GM19351 (cell line): ENCODE results near the gene KCNK5.
A peak's percentile ranks its signal among the peaks of the same experiment; 100 is the strongest.

ENCODE experiments used
- ATAC-seq: cut with Tn5 transposase; IDR thresholded peaks from one replicate; pipeline ENCODE4 v1.9.1; 2021; ENCODE audit warnings: mild to moderate bottlenecking, moderate library complexity; ENCODE audit not compliant: unreplicated experiment

The KCNK5 gene

GRCh38 chr6:39243809-39244208 lies 14.5 kb upstream of the KCNK5 start:
- no peak for ATAC-seq

DNA sequence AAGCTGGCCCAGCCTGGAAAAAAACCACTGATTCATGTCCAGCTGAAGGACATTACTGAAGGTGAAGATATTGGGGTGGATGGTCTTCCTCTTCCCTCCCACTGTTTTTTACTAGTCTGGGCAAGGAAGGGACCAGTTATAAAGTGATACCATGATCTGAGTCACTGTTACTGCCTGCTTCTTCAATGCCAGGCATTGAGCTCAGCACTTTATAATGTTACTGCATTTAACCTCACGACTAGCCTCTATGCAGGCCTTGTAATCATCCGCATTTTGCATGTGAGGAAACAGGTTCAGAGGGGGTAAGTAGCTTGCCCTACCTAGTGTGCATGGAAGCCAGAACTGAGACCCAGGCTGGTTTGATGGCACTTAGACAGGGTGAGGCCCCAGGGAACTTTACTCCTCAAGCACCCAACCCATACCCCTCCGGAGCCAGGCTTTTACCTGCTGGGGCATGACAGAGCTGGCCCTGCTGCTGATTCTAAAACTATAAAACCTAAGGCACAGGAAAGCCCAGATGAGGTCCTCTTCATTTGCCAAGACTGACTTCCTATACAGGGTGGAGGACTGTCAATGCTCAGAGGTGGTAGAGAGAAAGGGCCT lies 11.0 kb upstream of the KCNK5 start:
- ATAC-seq = no peak

DNA sequence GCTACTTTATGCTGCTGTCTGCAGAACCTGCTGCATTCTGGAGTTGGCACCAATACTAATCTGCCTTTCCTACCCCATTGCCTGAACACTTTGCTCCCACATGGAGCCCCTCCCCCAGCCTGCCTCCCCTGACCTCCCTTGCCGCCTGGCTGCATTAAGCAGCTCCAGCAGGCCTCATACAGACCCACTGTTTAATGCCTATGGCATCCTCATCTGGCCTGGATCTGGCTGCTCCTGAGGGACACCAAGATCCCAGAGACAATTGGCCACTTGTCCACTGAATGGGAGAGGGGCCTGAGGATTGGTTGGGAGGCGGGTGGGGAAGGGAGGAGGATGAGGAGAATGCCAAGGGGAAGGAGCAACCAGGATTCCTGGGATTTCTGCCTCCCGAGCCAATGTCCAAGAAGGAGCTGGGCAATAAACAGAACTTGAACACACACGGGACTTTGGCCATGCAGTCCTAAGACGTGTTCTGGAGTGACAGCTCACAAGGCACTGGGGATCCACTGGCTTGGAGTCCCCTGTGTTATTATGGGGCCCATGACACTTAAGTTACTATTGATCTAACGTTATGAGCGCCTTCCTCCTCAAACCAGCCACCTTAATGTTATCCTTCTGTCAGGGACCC lies 10.4 kb upstream of the KCNK5 start:
- ATAC-seq = no peak

DNA sequence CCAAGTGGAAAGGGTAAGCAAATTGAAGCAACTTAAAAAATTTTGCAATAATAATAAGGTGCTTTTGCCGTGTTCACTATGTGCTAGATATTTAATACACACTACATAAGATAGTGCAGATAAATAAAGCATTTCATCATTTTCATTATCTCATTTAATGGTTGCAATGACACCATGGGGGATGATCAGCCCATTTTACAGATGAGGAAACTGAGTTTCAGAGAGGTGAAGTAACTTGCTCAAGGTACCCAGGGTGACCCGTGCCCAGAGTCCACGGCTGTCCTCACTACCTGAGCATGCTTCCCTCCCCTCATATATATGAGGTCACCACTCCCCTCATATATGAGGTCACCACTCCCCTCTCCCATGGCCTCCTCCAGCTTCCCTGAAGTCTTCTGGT lies 7.5 kb upstream of the KCNK5 start:
- ATAC-seq = no peak

DNA sequence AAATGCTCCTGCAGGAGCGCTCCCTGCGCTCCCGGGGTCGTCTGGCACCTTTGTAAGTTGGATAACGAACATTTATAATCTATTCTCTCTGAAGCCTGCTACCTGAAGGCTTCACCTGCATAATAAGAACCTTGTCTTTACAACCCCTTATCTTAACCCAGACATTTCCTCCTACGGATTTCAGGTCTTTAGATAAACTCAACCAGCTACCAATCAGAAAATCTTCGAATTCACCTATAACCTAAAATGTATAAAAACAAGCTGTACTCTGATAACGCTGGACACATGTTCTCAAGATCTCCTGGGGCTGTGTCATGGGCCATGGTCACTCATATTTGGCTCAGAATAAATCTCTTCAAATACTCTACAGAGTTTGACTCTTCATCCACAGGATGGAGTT lies 4.1 kb upstream of the KCNK5 start:
- ATAC-seq = no peak

- no peak for ATAC-seq
Observed at GRCh38 chr6:39231521-39232243, 2.4 kb upstream of the KCNK5 start.

DNA sequence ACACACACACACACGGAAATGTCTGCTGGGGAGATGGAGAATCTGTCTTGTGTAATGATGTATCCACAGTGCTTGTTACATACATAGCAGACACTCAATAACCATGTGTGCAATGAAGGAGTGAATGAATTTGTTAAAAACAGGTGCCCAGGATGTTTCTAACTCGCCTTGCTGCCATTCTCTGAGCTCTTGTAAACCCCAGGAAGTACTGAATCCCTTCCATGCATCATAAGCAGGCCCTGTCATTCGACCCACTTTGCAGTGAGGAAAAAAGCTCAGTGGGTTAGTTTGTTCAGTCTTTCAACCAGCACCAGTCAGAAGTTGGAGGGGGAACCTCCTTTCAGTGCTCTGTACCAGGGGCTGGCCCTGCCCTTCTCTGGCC lies 1.4 kb upstream of the KCNK5 start:
- ATAC-seq = no peak

- ATAC-seq = no peak
Observed at GRCh38 chr6:39228111-39228971, 934 bp downstream of the KCNK5 start.

- ATAC-seq = no peak
Observed at GRCh38 chr6:39227476-39227875, 1.8 kb downstream of the KCNK5 start.

DNA sequence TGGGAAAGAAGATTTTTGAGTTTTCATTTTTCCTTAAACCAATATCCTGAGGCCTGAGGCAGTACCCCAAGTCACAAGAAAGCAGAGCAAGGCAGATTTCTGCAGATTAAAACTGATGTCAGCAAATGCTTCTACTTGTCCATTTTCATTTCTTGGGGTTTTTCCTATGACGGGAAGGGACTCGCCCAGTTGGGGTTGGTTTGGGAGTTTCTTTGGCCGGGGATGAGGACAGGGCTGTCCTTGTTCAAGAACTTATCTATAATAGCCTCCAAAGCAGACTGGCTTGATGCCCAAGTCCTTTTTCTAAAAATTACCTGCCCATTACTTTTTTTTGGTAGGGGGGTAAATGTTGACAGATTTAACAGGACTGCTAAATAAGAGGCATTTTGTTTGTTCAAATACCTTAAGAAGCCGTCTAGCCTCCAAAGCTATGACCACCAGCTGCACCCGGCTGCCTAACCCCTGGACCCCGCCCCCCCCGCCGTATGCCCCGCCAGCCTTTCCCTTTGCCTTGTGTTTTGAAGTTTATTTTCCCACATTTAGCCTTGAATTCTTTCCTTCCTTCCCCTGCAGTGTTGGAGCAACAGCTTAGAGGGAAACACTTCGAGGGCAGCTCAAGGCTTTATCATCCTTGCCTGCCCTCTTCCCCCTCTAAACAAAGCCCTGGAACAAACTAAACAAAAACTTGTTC lies 2.5 kb downstream of the KCNK5 start:
- ATAC-seq = no peak

DNA sequence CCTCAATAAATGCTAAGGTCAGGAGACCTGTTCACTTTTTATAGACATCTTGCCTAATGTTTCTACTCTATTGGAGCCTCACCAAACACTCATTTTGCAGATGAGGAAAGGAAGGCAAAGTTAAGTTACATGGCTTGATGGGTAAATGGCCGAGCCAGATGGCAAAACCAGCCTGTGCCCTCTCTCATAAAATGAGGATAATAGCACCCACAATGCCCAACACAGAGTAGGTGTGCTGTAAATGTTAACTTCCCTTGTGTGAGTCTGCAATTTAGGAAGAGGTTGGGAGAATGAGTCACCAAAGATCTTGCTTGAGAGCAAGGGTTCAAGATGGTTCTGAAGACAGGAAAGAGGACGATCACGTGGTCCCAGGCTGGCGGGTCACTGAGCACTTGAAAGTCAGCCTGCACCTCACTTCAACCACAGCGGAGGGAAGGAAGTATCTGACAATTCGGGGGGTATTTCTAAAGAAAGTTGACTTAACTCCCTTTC lies 3.3 kb downstream of the KCNK5 start:
- no peak for ATAC-seq

- no peak for ATAC-seq
Observed at GRCh38 chr6:39225543-39225942, 3.7 kb downstream of the KCNK5 start.

DNA sequence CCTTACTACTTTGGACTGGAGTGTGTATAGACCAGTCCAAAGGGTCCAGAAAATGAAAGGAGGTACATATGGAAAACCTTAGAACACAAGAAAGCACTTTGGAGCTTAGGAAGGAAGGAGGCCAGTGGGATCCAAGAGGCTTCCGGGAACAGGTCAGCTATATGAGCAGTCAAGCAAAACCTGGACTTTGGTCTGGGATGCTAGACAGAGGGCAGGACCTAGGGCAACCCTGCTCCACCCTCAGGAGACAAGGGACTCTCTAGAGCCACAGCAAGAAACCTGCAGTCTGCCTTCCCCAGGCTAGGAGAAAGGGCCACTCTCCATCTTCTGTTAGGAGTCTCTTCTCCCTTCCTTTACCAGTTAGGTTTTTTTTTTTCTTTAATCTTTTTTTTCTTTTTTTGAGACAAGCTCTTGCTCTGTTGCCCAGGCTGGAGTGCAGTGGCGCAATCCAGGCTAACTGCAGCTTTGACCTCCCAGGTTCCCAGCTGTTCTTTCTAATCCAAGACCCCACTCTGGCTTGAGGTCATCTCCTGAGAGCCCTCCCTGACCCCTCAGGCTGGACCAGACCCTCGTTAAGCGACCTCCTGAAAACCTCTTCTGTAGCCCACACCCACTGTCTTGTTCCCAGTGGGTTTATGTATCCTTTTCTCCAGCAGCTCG lies 4.6 kb downstream of the KCNK5 start:
- no peak for ATAC-seq

- no peak for ATAC-seq
Observed at GRCh38 chr6:39224011-39224410, 5.3 kb downstream of the KCNK5 start.

- no peak for ATAC-seq
Observed at GRCh38 chr6:39223555-39223954, 5.7 kb downstream of the KCNK5 start.

- no peak for ATAC-seq
Observed at GRCh38 chr6:39223061-39223460, 6.2 kb downstream of the KCNK5 start.

DNA sequence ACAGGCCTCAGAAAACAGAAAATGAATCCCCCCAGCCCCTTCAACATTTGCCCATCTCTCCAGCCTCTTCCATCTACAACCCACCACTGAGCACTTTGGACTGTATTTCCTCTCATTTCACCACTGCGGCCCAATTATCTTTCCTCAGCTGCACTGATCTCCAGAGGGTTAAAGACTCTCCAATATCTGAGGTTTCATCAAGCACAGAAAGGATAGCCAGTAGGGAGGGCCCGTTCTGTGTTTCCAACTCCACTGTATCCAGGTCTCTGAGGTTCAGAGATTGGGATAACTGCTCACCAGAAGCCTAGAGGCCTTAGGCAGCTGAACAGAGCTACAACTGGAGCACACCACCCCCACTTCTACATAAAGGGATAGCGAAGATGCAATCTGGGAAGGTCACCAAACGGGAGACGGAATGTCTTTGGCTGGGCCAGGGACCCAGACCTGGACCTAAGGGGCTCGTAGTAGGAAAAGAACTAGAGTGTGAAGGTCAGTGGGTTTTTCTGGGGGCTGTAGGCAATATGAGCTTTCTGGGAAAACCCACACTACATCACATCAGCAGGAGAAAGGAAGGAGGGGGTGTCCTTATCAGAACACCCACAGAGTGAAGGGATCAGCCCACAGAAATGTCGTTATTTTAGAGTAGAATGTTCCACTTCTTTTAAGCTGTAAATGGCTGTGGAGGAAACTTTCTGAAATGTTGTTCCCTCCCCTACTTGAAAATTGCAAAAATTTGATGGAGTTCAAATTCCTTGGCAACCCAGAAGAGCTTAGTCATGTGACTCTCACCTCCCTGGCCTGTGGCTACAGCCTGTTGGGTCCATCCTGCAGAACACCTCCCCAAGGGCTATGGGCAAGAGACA lies 7.3 kb downstream of the KCNK5 start:
- no peak for ATAC-seq

GRCh38 chr6:39221115-39221514 lies 8.2 kb downstream of the KCNK5 start:
- no peak for ATAC-seq

DNA sequence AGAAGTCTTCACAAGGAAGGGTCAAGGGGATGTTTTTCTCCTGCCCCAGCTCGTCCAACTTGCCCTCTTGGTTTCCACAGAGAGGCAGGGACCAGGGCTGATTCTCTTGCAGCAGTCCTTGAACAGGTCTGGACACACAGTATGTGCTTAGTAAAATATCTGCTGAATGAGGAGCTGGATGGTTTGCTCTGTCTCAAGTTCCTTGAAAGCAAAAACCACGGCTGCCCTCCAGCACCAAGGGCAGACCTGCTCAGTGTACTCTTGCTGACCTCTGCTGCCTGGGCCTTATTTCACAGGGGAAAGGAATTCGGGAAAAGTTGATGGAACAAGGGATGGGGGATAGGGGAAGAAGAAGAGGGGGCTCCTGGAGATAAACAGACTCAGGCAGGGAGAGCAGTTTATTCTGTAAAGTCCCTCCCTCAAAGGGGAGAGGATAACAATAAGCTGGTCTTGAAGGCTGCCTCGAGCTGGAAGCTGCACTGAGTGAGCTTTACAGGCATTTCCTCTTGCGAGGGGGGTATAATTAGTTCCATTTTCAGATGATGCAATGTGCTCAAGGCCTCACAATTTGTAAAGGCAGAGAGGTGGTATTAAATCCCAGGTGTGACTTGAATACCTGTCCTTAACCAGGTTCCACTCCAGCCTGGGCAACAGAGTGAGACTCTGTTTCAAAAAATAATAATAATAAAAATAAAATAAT lies 10.3 kb downstream of the KCNK5 start:
- peak; percentile 56 for ATAC-seq
